Activated T-cell treated with anti-CD3 and anti-CD28 coated beads, Interleukin-2, amount 50 U/mL, for 72 hours (primary cell): ENCODE data around the gene IRAK1. TPM values are rescaled to one million over a fixed set of nuclear protein-coding genes. Genes with fewer than 3 reads are reported as not detected.

Source experiments
- ATAC-seq, 2 donors: fragments of 150-1000 bp; cut with Tn5 transposase; replicated peaks in 1 of 2; 2 replicates each; pipeline ENCODE4 v1.10.0; 2021; ENCODE audit warnings: moderate library complexity in 2 of 2, mild to moderate bottlenecking in 1 of 2
- DNase-seq, 2 donors: peaks; one replicate each; pipeline ENCODE4 v3.0.0; 2021 to 2022; ENCODE audit warnings: mixed read lengths in 1 of 2
- H3K27ac Mint-ChIP-seq: one replicate; pipeline ENCODE4 v1.8.0; 2022; ENCODE audit warnings: mild to moderate bottlenecking, moderate library complexity, mixed read lengths
- H3K27me3 Mint-ChIP-seq: one replicate; pipeline ENCODE4 v1.8.0; 2022; ENCODE audit warnings: low read depth, mixed read lengths
- H3K36me3 Mint-ChIP-seq, 2 donors: one replicate each; pipeline ENCODE4 v1.8.0; 2022; ENCODE audit warnings: mixed read lengths in 2 of 2, mild to moderate bottlenecking in 1 of 2; ENCODE audit not compliant: insufficient read depth in 2 of 2
- H3K4me1 Mint-ChIP-seq: one replicate; pipeline ENCODE4 v1.8.0; 2022; ENCODE audit warnings: low read depth, mixed read lengths
- H3K4me3 Mint-ChIP-seq, 2 donors: one replicate each; pipeline ENCODE4 v1.8.0; 2022; ENCODE audit warnings: mild to moderate bottlenecking in 2 of 2, mixed read lengths in 2 of 2, moderate library complexity in 2 of 2
- H3K9me3 Mint-ChIP-seq, 2 donors: one replicate each; pipeline ENCODE4 v1.8.0; 2022; ENCODE audit warnings: mixed read lengths in 2 of 2
- total RNA-seq, 2 donors: library from RNA; stranded (reverse); gene quantifications; one replicate each; pipeline ENCODE4 v1.2.3, GENCODE V29; 2022

Gene IRAK1
- total RNA-seq, 2 donors from 2014 or later, result 131 to 150 TPM

DNA sequence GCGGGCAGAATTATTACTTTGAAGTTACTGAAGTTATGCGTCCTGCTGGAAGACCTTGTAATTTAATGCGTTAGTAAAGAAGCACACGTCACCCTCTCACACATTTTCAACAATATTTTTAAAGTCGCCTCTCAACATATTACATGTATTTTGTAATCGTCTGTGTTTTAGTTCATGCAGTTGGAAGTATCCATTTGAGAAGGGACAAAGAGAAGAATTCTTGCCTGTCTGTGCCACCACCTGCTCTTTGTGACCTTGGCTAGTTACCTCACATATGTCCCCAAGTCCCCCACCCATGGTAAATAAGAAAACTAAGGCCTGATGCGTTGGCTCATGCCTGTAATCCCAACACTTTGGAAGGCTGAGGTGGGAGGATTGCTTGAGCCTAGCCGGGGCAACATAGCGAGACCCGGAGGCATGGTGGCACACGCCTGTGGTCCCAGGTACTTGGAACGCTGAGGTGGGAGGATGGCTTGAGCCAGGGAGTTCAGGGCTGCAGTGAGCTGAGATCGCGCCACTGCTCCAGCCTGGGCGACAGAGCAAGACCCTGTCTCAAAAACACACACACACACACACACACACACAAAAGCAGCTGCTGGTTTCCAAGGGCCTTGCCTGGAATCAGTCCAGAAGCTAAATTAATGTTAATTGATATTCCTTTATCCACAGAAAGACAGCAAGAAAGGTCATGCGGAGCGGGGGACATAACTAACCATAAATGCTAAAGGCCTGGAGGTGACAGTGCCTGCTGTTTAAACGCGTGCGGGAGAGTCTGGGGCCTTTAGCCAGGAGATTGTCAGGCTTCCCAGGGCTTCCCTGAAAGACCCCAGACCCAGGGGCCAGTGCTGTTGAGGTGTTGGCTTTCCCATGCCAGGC is 46.3 kb downstream of the IRAK1 start:
- Mint-ChIP-seq H3K36me3 (peaks cover 4% of the 10 kb centered on the region in 2 donors), H3K27me3 (peaks cover 7% of the 10 kb centered on the region), H3K27ac (peak overlapping the region; percentile 96), H3K4me1 (peaks cover 23% of the 10 kb centered on the region), H3K4me3 (peak overlapping the region; percentile 87 to 92), H3K9me3 (no peaks in the 10 kb centered on the region)
- DNase-seq (no peak), ATAC-seq (no peak)

DNA sequence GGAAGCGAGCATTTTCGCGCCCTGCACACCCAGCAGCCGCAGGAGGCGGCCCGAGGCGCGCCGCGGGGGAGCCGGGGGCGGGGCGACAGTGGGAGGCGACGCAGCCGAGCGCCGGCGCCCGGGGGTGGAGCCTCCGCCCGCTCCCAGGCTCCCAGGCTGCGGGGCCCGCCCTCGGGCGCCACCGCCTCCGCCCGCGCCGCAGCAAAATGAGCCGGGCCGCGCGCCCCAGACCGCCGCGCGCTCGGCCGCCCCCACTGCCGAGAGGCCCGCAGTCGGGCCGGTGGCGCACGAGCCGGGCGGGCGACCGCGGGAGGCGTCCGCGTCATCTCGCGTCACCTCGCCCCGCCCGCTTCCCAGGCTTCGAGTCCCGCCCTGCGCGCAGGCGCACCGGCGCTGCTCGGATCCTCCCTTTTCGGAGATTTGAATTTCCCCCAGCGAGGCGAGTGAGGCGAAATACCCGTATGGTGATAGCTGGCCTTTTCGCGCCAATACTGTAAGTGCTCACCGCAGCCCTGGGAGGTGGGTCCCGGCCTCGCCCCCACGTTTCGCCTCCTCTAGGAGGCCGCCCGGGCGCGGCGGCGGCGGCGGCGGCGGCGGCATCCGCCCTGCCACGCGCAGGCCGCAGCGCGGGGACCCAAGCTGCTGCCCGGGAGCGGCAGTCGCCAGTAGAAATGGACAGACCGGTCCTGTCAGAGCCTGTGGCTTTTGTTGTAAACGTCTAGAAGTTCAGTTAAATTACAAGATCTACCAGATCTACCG is 47.2 kb downstream of the IRAK1 start, which contains the start of gene TMEM187:
TSS of gene TMEM187 (plus strand) at position 387 of the 759 bp plus-strand sequence. CDS start 9,309 bp downstream, outside the sequence.
- H3K9me3 Mint-ChIP-seq, result no peaks in the 10 kb centered on the region
- peak; percentile 91 to 94 for DNase-seq
- H3K27me3 Mint-ChIP-seq, result peaks cover 7% of the 10 kb centered on the region
- peak within 1 kb of the TSS; percentile 100 for H3K27ac Mint-ChIP-seq
- H3K36me3 Mint-ChIP-seq, result peaks cover 4 to 6% of the 10 kb centered on the region in 2 donors
- peak; percentile 56 to 63 for ATAC-seq
- H3K4me3 Mint-ChIP-seq, result peak within 1 kb of the TSS; percentile 100
- peaks cover 31% of the 10 kb centered on the region for H3K4me1 Mint-ChIP-seq

DNA sequence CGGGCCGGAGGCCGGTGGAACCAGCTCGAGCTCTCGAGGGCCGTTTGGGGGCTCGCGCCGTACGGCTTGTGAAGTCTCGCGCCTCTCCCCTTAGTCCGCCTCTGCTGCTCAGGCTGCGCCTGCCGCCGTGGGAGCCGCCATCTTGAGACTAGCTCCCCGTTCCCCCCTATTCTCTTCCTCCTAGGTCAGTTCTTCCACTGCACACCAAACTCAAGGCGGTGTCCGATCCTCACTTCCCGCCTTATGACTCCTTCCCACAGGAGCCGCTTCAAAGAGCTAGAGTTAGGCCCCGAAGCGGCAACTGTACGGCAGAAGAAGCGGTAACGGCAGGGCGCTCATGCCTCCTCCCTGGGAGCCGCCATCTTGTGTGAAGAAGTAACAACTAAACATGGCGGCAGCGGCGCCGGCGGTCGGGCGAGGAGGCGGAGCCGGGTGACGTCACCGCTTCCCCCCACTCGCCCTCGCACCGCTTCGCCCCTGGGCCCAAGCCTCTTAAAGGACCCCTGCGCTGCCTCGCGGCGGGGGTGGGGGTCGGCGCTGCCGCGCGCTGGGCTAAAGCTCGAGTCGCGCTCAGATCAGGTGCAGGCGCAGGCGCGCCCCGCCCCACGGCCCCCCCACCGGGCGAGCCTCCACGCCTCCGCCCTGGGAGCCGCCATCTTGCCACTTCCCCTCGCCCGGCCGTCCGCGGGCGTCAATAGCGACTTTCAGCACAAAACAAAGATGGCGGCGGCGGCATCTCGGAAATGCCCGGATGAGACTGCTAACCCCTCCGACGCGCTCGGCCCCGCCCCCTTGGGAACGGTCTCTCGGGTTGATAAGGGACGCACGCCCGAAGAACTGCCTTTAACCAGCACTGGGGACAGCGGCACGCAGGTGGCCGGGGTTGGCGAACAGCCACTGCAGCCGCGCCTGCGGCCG is 48.0 kb downstream of the IRAK1 start, which contains the start of gene HCFC1:
TSS of gene HCFC1 (minus strand) at position 369 of the 918 bp plus-strand sequence. CDS start 978 bp downstream, outside the sequence.
- peaks cover 7% of the 10 kb centered on the region for H3K27me3 Mint-ChIP-seq
- peaks cover 40% of the 10 kb centered on the region for H3K4me1 Mint-ChIP-seq
- peaks cover 5 to 8% of the 10 kb centered on the region in 2 donors for H3K36me3 Mint-ChIP-seq
- peak within 1 kb of the TSS; percentile 100 for H3K27ac Mint-ChIP-seq
- no peaks in the 10 kb centered on the region for H3K9me3 Mint-ChIP-seq
- DNase-seq (peak; percentile 89 to 95), ATAC-seq (peak; percentile 42 to 44)
- peak within 1 kb of the TSS; percentile 100 for H3K4me3 Mint-ChIP-seq

DNA sequence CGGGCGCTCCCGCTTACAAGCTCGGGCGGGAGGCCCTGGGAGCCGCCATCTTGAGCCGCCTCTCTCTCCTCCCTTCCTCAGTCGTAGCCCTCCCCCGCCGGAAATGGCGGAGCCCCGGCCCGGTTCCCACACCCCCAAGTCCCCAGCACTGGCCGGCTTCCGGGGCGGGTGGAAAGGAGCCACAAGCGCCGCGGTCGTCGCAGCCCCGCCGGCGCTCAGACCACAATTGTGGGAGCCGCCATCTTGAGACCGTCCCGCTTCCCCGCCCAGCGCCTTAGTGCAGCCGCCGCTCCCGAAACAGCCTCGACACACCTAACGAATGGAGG is 48.6 kb downstream of the IRAK1 start:
- Mint-ChIP-seq H3K27me3 (peaks cover 5% of the 10 kb centered on the region), H3K4me1 (peaks cover 45% of the 10 kb centered on the region), H3K36me3 (peaks cover 6 to 8% of the 10 kb centered on the region in 2 donors), H3K9me3 (no peaks in the 10 kb centered on the region), H3K27ac (peak overlapping the region; percentile 100), H3K4me3 (peak overlapping the region; percentile 100)
- peak; percentile 53 to 58 for ATAC-seq
- DNase-seq, result peak; percentile 86 to 95

DNA sequence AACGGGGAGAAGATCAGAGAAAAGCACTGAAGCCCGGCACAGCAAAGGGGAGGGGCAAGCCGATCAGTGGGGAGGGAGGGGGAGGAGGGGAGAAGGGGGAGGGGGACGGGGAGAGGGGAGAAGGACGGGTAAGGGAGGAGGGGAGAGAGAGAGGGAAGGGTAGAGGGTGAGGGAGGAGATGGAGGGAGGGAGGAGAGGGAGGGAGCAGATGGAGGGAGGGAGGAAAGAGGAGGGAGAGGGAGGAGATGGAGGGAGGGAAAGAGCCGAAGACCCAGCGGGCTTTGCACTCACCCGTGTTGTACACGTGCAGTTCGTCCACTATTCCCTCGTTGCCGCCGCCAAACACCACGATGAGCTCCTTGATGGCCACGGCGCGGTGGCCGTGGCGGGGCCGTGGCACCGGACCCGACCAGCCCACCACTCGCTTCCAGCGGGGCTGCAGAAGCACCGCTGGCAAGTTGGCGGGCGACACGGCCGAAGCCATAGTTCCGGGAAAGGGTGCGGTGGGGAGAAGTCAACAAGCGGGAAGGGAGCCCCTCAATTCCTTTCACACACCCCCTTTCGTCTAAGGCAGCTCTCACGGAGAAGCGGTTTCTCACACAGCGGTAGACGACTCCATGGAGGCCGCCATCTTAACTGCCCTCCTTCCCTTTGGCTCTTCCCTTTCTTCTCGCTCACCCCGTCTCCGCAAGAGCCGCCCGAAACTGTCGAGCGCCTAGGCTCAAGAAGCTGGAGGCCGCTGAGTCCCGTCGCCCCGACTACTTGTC is 49.2 kb downstream of the IRAK1 start:
- Mint-ChIP-seq H3K4me3 (peak overlapping the region; percentile 100), H3K36me3 (peaks cover 8% of the 10 kb centered on the region in 2 donors), H3K4me1 (peaks cover 44% of the 10 kb centered on the region), H3K27me3 (no peaks in the 10 kb centered on the region), H3K27ac (peak overlapping the region; percentile 100), H3K9me3 (no peaks in the 10 kb centered on the region)
- ATAC-seq (peak; percentile 1 to 8), DNase-seq (no peak)

DNA sequence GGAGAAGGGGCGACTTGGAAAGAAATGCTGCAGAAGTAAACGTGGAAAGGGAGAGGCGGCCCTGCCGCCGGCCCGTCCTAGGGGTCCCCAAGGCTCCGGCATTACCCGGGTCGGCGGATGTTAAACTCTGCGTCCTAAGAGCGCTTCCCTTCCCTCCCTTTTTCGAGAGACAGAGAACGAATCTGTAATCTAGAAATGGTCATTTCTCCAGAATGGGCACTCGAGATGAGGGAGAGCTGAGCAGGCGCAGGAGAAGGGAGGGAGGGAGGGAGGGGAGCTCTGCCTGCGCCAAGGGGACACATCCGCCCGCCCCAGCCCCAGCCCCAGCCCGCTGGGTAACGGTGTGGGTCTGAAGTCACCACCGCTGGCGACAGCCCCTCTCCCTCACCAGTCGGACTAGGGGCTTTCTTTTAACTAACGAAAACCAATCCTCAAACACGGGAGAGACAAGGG is 49.8 kb downstream of the IRAK1 start:
- DNase-seq, result no peak
- Mint-ChIP-seq H3K36me3 (peaks cover 8% of the 10 kb centered on the region in 2 donors), H3K4me3 (peak overlapping the region; percentile 100), H3K4me1 (peaks cover 49% of the 10 kb centered on the region), H3K27me3 (no peaks in the 10 kb centered on the region), H3K27ac (peak overlapping the region; percentile 70), H3K9me3 (no peaks in the 10 kb centered on the region)
- no peak for ATAC-seq

DNA sequence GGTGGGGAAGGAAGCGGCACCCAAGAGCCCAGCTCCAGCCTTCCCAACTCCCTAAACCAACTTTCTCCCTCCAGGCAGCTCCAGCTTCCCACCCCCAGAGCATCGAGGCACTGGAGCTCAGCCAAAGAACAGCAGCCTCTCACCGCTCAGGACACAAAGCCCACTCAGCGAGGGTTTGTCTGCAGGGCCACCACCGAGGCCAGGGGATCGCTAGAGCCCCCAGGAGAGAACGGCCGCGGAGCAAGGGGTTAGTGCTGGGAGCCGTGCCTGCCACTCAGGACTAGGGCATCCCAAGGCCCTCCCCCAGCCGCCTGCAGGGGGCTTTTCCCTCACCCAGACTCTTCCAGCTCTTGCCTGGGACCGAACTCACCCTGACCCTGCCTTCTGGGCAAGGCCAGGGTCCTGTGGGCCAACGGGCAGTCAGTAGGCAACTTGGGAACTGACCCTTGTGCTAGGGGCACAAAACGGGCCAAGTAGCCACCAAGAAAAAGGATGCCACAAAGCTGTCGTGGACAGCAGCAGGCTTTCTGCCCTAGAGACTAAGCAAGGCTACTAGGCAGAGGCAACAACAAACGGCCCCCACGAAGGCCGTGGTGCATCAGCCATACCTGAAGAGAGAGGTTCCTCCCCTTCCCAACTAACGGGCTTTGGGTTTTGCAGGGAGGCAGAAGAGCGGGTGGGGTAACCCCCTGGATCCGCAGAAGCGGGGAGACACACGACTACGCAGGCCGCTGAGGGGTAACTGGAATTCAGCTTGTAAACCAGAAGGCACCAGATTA is 50.4 kb downstream of the IRAK1 start:
- Mint-ChIP-seq H3K4me3 (peak overlapping the region; percentile 100), H3K27ac (peak overlapping the region; percentile 70), H3K36me3 (peaks cover 8% of the 10 kb centered on the region in 2 donors), H3K27me3 (no peaks in the 10 kb centered on the region), H3K9me3 (no peaks in the 10 kb centered on the region), H3K4me1 (peaks cover 45% of the 10 kb centered on the region)
- ATAC-seq, result no peak
- DNase-seq, result no peak

DNA sequence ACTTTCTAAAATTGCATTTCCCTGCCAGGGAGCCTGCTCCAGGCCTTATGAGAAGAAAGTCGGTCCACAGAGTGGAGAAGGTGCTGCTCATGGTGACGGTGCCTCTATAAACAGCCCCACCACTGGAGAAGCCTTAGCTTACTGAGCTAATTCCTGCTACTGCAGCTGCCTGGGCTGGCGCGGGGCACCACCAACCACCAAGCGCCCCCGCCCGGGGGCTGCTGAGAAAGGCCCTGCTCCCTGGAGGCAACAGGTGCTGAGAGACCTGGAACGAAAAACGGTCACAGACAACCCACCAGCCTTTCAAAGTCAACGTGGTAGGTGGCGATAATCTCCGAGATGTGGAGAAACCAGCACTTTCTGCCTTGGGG is 51.0 kb downstream of the IRAK1 start:
- DNase-seq (peak in 1 of 2 donors; percentile 46), ATAC-seq (no peak)
- Mint-ChIP-seq H3K9me3 (no peaks in the 10 kb centered on the region), H3K27ac (peak overlapping the region; percentile 65), H3K36me3 (peaks cover 8% of the 10 kb centered on the region in 2 donors), H3K4me3 (peak overlapping the region; percentile 100), H3K27me3 (no peaks in the 10 kb centered on the region), H3K4me1 (peaks cover 41% of the 10 kb centered on the region)

DNA sequence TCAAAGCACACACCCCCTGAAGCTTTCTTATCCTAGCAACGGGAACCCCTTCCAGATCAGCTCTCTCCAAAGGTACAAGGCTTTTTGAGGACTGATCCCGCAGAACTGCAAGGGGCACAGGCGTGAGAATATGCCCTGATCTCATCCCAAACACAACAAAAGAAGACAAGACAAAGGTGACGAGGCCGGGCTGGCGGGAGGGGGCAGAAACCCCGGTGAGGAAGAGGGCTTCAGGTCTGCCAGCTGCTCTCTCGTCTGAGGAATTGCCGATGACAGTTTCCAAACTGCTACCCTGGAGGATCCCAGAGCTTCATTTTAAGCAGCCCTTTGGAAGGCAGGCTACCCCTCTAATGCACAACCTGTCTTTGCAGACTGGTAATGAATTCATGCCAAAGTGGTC is 51.4 kb downstream of the IRAK1 start:
- H3K9me3 Mint-ChIP-seq, result no peaks in the 10 kb centered on the region
- peaks cover 8% of the 10 kb centered on the region in 2 donors for H3K36me3 Mint-ChIP-seq
- H3K4me1 Mint-ChIP-seq, result peaks cover 37% of the 10 kb centered on the region
- H3K27me3 Mint-ChIP-seq, result no peaks in the 10 kb centered on the region
- DNase-seq, result no peak
- ATAC-seq, result no peak
- peak overlapping the region; percentile 86 for H3K27ac Mint-ChIP-seq
- H3K4me3 Mint-ChIP-seq, result peak overlapping the region; percentile 100

DNA sequence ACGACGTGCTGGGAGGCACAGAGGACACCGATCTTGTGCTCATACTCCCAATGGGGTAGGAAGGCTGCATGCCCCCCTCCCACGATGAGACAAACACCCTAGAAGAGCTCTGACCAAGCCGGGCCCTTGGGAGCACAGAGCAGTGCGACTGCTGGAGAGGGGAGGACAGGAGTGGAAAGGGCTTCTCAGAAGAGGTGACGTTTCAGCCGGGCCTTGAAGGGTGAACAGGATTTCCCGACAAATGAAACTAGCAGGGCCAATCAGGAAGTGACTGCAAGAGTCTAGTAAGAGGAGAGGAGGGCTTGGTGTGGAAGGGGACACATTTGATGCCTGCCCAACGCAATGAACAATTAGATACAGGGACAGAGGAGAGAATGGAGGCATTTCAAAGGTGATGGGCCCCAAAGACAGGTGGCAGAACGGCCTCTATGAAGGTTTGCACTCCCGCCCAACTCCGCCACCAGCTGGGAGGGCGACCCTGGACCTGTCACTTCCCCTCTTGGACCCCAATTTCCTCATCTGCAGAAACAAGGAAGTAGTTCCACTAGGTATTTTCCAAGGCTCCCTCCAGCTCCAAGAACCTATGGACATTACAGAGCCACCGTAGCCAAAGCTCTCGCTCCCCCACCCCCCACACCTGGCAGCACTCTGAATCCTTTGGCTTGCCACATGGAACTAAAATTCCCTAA is 52.0 kb downstream of the IRAK1 start:
- Mint-ChIP-seq H3K4me3 (peak overlapping the region; percentile 100), H3K4me1 (peaks cover 34% of the 10 kb centered on the region), H3K9me3 (no peaks in the 10 kb centered on the region), H3K27me3 (no peaks in the 10 kb centered on the region), H3K27ac (peak overlapping the region; percentile 86), H3K36me3 (peaks cover 8 to 9% of the 10 kb centered on the region in 2 donors)
- DNase-seq (no peak), ATAC-seq (no peak)
